Caco-2 (cell line): ENCODE results near the gene SRI. TPM values are rescaled to one million over a fixed set of nuclear protein-coding genes. Genes with fewer than 3 reads are reported as not detected.

ENCODE experiments used
- BruUV-seq: library from RNA; stranded (reverse); fragments of 400-500 nt; replicated peaks from 2 replicates; lab custom pipeline; 2021; lab: Mats Ljungman, UMichigan
- CTCF ChIA-PET: fragments of 300-600 bp; sonication (Branson Sonifier 250); formaldehyde crosslinking; loops from one replicate; lab custom pipeline; 2022; ENCODE audit warnings: antibody characterized with exemption; lab: Charles Lee
- POLR2A ChIA-PET: fragments of 300-600 bp; sonication (Branson Sonifier 250); formaldehyde crosslinking; loops from one replicate; lab custom pipeline; 2022; ENCODE audit warnings: antibody characterized with exemption; lab: Charles Lee
- DNase-seq, 2 experiments: peaks; one replicate each; pipeline versions ENCODE4 v3.0.0 to v3.0.0-alpha.2; 2020 to 2022
- H3K27me3 ChIP-seq: replicated peaks from 2 replicates; pipeline ENCODE4 v1.6.0; 2011; ENCODE audit warnings: low read length; ENCODE audit not compliant: control insufficient read depth, insufficient read depth
- H3K36me3 ChIP-seq: 2 replicates; pipeline ENCODE4 v1.5.1; 2011; ENCODE audit warnings: low read length; ENCODE audit not compliant: control insufficient read depth, insufficient read depth
- H3K4me1 ChIP-seq: fragments of 250-450 bp; sonication (Bioruptor Pico); 2 replicates; pipeline ENCODE4 v1.5.1; 2020; ENCODE audit warnings: mild to moderate bottlenecking
- H3K4me3 ChIP-seq: 2 replicates; pipeline ENCODE4 v1.5.1; 2011; ENCODE audit warnings: low read depth, mild to moderate bottlenecking, control low read depth, low read length
- H3K9me3 ChIP-seq: fragments of 250-450 bp; sonication (Bioruptor Pico); 2 replicates; pipeline ENCODE4 v1.5.1; 2020; ENCODE audit warnings: mild to moderate bottlenecking, moderate library complexity
- H3K27ac Mint-ChIP-seq: one replicate; pipeline ENCODE4 v1.8.0; 2022; ENCODE audit warnings: mixed read lengths; ENCODE audit not compliant: unreplicated experiment
- H3K27me3 Mint-ChIP-seq: one replicate; pipeline ENCODE4 v1.8.0; 2022; ENCODE audit warnings: mixed read lengths; ENCODE audit not compliant: insufficient read depth, unreplicated experiment
- H3K36me3 Mint-ChIP-seq: one replicate; pipeline ENCODE4 v1.8.0; 2022; ENCODE audit warnings: mild to moderate bottlenecking, mixed read lengths; ENCODE audit not compliant: insufficient read depth, unreplicated experiment
- H3K4me1 Mint-ChIP-seq: one replicate; pipeline ENCODE4 v1.8.0; 2022; ENCODE audit warnings: low read depth, mixed read lengths; ENCODE audit not compliant: unreplicated experiment
- H3K4me3 Mint-ChIP-seq: one replicate; pipeline ENCODE4 v1.8.0; 2022; ENCODE audit warnings: mild to moderate bottlenecking, moderate library complexity, mixed read lengths; ENCODE audit not compliant: unreplicated experiment
- H3K9me3 Mint-ChIP-seq: one replicate; pipeline ENCODE4 v1.8.0; 2022; ENCODE audit warnings: mixed read lengths; ENCODE audit not compliant: unreplicated experiment
- CTCF ChIP-seq, 2 experiments: fragments of 200-600 bp in 1 of 2; IDR thresholded peaks; 1 replicate in 1 of 2; 2 replicates in 1 of 2; pipeline versions ENCODE4 v1.5.1 to v1.8.0; 2011 to 2022; ENCODE audit warnings: antibody characterized with exemption in 1 of 2, control low read depth in 1 of 2, inconsistent platforms in 1 of 2, low read depth in 1 of 2, low read length in 1 of 2, mild to moderate bottlenecking in 1 of 2, moderate library complexity in 1 of 2; ENCODE audit not compliant: insufficient read depth in 1 of 2, severe bottlenecking in 1 of 2, unreplicated experiment in 1 of 2
- intact Hi-C: fragments of 100-400 bp; cut with micrococcal nuclease; formaldehyde crosslinking; loops from one replicate; pipeline ENCODE4 v1.10.0; 2022; ENCODE audit not compliant: unreplicated experiment
- total RNA-seq: library from RNA; stranded (reverse); gene quantifications from 2 replicates; pipeline ENCODE4 v1.2.3, GENCODE V29; 2022

SRI gene
- total RNA-seq, 1 experiment from 2014 or later = 103 TPM

DNA sequence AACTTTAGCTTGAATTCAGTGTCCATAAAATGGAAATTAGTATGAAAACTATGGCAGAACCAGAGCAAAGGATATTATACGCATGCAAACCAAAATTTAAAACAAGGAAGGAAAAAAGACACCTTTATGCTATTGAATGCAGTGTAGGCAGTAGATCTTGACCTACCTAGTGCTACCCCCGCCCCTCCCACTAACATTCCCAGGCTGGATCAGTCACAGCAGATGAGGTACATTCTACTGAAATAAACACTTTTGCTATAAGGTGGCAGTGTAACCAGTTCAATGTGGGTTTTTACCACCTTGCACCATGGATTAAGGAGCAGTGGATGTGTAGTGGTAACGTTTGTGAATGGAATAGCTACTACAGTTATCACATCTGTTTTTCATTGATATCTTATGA is 27.9 kb downstream of the SRI start:
- Histone ChIP-seq H3K9me3 (no peaks in the 10 kb centered on the region), H3K4me1 (no peaks in the 10 kb centered on the region), H3K27me3 (no peaks in the 10 kb centered on the region), H3K4me3 (no peak overlapping the region), H3K36me3 (no peaks in the 10 kb centered on the region)
- BruUV-seq = no TSS peak
- no peak for TF ChIP-seq CTCF (IDR thresholded peaks at IDR 0.05; ENCODE audit: insufficient read depth in 1 of 2, low read depth in 1 of 2, low read length in 1 of 2, severe bottlenecking in 1 of 2, unreplicated experiment in 1 of 2)
- H3K27ac Mint-ChIP-seq = no peak overlapping the region
- no peaks in the 10 kb centered on the region for H3K27me3 Mint-ChIP-seq
- H3K36me3 Mint-ChIP-seq = no peaks in the 10 kb centered on the region
- DNase-seq = no peak
- intact Hi-C loops = no loop called here
- POLR2A ChIA-PET = no interaction called here
- no peak overlapping the region for H3K4me3 Mint-ChIP-seq
- no peaks in the 10 kb centered on the region for H3K9me3 Mint-ChIP-seq
- CTCF ChIA-PET = no interaction called here
- no peaks in the 10 kb centered on the region for H3K4me1 Mint-ChIP-seq

DNA sequence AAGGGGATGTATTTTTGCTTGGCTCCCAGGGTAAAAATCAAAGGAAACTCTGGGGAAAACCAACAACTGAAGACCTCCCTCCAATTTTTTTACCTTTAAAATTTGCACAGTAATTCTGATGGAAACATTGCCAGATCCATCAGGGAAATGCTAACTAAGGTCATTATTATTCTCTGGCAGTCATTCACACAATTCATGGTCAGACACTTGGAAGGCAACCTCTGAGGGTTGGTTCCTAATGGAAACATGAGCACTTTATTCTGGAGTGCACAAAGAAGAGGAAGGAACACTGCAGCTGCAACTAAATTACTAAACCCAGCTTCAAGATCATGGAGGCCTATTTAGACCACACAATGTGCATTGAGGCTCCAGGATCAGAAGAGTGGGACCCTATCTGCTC is 34.2 kb downstream of the SRI start:
- intact Hi-C loops = no loop called here
- no peak for TF ChIP-seq CTCF (IDR thresholded peaks at IDR 0.05; ENCODE audit: insufficient read depth in 1 of 2, low read depth in 1 of 2, low read length in 1 of 2, severe bottlenecking in 1 of 2, unreplicated experiment in 1 of 2)
- POLR2A ChIA-PET = no interaction called here
- BruUV-seq = no TSS peak
- Mint-ChIP-seq H3K4me1 (no peaks in the 10 kb centered on the region), H3K4me3 (no peak overlapping the region), H3K27me3 (no peaks in the 10 kb centered on the region), H3K9me3 (no peaks in the 10 kb centered on the region), H3K36me3 (no peaks in the 10 kb centered on the region), H3K27ac (no peak overlapping the region)
- Histone ChIP-seq H3K36me3 (no peaks in the 10 kb centered on the region), H3K9me3 (no peaks in the 10 kb centered on the region), H3K27me3 (no peaks in the 10 kb centered on the region), H3K4me3 (no peak overlapping the region), H3K4me1 (no peaks in the 10 kb centered on the region)
- no peak for DNase-seq
- CTCF ChIA-PET = no interaction called here

GRCh38 chr7:88184848-88185304 is 35.0 kb downstream of the SRI start:
- DNase-seq = no peak
- H3K4me1 ChIP-seq = no peaks in the 10 kb centered on the region
- BruUV-seq = no TSS peak
- no peaks in the 10 kb centered on the region for H3K27me3 Mint-ChIP-seq
- H3K9me3 ChIP-seq = no peaks in the 10 kb centered on the region
- H3K4me3 Mint-ChIP-seq = no peak overlapping the region
- H3K4me3 ChIP-seq = no peak overlapping the region
- POLR2A ChIA-PET = no interaction called here
- no peaks in the 10 kb centered on the region for H3K9me3 Mint-ChIP-seq
- no peaks in the 10 kb centered on the region for H3K27me3 ChIP-seq
- CTCF ChIA-PET = no interaction called here
- intact Hi-C loops = no loop called here
- H3K4me1 Mint-ChIP-seq = no peaks in the 10 kb centered on the region
- no peak for TF ChIP-seq CTCF (IDR thresholded peaks at IDR 0.05; ENCODE audit: insufficient read depth in 1 of 2, low read depth in 1 of 2, low read length in 1 of 2, severe bottlenecking in 1 of 2, unreplicated experiment in 1 of 2)
- H3K36me3 ChIP-seq = no peaks in the 10 kb centered on the region
- H3K27ac Mint-ChIP-seq = no peak overlapping the region
- H3K36me3 Mint-ChIP-seq = no peaks in the 10 kb centered on the region
